Stimulated activated CD8-positive, alpha-beta memory T cell treated with anti-CD3 and anti-CD28 coated beads, Interleukin-4, amount 100 ng/mL, for 24 hours (primary cell): Measurements from ENCODE around the gene INPP4A.

Experiments used
- DNase-seq: peaks from one replicate; pipeline ENCODE4 v3.0.0-alpha.2; 2020; ENCODE audit warnings: low read depth

The INPP4A gene

GRCh38 chr2:98541906-98542305 lies 97.2 kb downstream of the INPP4A start:
- DNase-seq: no peak

DNA sequence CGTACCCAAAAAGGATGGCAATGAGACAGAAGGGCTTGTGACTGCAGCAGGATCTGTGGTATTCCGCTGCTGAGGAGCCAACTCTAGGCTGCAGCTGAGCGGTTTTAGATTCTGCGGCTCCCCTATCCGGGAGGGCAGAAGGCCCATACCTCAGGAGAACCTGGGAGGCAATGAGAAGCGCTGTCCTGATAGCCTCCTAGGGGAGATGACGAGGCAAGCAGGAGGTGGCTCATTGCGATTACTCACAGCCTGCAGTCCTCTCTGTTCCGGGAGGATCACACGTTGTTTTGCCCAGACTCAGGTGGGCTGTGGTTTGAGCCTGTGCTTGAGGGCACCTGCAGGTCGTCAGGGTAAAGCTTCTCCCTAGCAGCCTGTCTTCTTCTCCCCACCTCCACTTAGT lies 98.6 kb downstream of the INPP4A start:
- no peak for DNase-seq

- no peak for DNase-seq
Observed at GRCh38 chr2:98543842-98544241, 99.2 kb downstream of the INPP4A start.

DNA sequence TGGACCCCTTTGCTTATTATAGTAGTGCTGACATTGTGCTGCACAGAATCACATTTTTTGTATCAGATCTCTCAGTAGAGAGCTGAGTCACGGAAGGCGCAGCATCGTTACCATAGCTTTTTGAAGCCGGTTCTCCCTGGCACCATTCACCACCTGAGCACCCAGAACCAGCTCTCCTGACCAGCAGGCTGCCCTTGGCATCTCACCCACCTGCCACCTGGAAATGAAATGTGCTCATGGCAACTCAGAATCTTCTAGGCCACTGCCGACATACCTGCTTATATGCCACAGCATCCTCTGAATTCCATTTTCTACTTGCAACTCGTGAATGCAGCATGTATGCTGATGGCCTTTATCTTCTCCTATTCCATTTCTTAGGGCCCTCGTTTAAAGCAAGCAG lies 100.9 kb downstream of the INPP4A start:
- no peak for DNase-seq

GRCh38 chr2:98546186-98546585 lies 101.5 kb downstream of the INPP4A start:
- no peak for DNase-seq

- DNase-seq: no peak
Observed at GRCh38 chr2:98547092-98547790, 102.6 kb downstream of the INPP4A start.

GRCh38 chr2:98548920-98549818 lies 104.5 kb downstream of the INPP4A start:
- DNase-seq: no peak

- DNase-seq: no peak
Observed at GRCh38 chr2:98550165-98550564, 105.5 kb downstream of the INPP4A start.

- DNase-seq: peak; percentile 7
Observed at GRCh38 chr2:98551316-98551715, 106.7 kb downstream of the INPP4A start.

DNA sequence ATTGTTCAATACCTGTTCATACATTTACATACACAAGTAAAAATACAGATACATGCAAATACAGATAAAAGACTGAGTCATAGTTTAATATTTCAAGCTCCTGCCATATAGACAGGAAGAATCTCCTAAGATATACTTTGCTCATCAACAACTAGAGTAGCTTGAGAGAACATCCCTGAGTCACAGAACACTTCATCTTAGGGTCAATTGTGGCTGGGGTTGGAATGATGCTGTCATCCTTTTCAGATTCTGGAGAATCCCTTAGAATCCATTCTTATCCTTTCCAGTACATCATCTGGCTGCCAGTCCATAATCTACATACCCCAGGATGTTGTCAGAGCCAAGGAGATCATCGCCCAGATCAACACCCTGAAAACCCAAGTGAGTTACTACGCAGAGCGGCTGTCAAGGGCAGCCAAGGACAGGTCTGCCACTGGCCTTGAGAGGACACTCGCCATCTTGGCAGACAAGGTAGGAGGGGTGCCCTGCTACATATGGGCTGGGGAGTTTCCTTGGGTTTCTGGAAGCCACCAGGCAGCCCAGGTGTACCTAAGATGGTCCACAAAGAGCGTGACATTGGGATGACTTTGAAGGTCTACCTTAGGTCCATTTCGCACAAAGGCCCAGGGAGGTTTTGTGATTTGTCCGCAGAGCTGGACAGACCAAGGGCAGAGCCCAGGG lies 108.0 kb downstream of the INPP4A start:
- no peak for DNase-seq

DNA sequence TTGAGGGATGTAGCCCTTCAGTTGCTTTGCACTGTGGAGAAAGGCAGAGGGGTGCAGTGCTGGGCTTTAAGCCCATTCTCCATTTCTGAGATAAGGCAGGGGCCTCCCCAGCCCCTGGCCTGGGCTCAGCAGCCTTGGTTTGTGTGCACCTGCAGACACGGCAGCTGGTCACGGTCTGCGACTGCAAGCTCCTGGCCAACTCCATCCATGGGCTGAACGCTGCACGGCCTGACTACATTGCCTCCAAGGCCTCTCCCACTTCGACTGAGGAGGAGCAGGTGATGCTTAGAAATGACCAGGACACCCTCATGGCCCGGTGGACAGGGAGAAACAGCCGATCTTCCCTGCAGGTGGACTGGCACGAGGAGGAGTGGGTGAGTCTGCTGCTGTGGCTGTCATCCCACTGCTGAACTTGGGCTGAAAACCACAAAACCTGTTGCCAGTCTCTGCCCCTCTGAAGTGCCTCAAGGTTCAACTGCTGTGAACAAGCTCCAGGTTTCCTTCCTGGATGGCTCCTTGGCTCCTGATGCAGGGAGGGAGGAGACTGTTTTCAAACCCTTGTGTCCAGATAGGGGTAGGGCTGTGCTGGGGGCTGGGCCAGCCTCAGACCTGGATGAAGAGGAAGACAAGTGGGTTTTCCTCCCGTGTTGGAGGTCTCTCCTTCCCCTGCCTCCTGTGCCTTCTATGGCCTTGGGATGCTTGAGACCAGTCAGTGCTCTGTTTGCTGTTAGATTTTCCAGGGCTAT lies 109.6 kb downstream of the INPP4A start:
- DNase-seq: no peak

- no peak for DNase-seq
Observed at GRCh38 chr2:98555696-98556095, 111.0 kb downstream of the INPP4A start.

DNA sequence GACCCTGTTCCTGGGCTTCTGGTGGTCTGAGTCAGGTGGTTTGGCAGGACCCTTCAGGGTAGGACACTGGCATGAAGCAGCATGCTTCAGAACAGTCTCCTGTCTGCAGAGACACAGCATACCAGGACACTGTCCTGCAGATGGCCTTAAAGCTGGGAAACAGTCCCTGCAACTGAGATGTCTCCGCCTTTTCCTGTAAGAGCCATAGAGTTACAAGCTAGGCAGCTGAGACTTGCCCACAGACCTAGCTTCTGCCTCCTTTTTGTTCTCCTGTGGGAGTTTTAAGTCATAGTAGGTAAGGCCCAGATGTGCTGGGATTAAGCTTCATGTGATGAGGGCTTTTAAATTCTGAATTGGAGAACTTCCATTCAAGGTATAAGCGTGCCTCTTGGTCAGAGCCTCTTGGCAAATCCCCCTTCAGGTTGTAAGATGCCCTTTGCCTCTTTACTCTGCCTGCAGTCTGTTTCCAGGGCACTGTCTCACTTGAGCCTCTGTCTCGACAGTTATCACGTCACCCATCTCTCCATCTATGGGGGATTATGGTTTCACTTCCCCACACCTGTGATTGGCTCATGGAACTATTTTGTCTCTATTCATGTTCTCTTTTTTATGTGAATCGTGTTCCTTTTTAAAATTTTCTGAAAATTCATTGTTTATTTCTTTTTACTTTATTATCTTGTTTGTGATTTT lies 111.8 kb downstream of the INPP4A start:
- no peak for DNase-seq

DNA sequence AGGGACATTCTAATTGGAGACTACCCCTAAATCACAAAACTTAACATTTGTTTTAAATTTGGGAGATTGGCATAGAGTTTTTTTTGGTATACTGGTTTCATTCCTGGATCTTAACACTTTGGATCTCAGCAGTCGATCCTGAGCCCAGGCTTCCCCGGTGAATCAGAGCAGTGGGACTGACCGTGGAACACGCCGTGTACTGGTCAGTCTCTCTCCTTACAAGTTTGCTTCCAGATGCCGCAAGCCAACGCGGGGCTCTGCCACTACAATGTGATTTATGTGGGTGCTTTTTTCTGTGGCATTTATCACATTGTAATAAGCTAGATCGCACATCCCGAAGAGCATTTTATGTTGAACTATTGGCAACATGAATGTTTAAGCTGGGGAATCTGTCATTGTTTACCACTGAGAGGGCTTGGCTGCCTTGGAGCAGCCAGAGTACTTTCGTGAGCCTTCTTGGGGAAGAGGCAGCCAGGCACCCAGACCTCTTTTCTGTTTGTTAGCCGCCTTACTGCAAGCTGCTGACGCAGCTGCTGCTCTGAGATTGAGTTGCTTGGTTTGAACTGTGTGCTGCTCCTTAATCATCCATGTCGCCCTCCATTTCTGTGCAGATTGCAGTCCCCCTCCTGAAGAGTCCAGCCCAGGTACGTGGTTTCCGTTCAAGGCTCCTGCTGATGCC lies 114.3 kb downstream of the INPP4A start:
- no peak for DNase-seq

GRCh38 chr2:98559581-98559980 lies 114.9 kb downstream of the INPP4A start:
- no peak for DNase-seq

GRCh38 chr2:98560256-98560771 lies 115.7 kb downstream of the INPP4A start:
- no peak for DNase-seq

DNA sequence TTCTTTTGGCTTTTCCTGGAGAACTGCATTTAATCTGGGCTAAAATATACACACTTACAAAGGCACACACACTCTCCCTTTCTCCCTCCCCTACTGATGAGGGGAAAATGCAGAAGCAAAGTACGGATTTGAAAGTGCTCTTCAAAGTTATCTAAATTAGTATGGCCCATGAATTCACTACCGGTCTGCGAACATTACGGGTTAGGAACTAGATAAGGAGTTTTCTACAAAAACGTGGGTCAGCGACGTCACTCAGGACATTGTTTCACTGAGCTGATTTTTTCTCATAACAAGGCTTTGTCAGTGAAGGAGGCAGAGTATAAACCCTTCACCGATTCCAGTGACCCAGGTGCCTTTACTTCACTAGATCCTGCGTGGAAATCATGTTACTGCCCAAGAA lies 116.4 kb downstream of the INPP4A start:
- DNase-seq: no peak

DNA sequence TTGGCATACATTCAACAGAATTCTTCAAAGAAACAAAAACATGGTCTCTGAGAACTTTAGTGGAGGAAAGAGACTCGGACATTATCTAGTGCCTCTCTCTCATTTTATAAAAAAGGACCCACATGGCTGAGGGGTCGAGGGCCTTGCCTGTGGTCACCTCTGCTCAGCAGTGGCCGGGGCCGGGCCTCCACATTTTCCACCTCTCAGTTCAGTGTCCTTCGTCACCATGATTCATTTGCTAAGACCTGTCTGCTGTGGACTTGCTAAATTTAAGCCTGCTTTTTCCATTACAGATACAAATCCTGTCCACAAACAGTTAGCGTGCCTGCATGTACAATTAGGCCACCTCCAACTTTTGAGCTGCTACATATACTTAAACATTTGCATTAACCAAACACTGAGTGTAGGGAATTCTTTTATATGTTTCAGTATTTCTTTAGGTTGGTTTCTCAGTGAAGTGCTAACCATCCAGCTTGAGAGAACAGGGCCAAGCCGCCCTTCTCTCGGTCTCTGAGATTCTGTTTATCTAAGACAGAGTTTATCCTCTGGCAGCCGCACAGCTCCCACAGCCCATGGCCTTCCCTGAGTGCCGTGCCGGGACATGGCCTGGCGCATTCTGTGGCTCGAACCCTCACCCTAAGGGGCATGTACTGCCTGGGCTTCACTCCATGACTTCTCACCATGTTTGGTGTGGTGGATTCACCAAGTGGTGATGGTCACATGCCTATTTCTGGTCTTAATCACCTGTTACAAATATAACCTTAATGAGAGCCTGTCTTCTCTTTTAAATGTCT lies 117.4 kb downstream of the INPP4A start:
- no peak for DNase-seq

DNA sequence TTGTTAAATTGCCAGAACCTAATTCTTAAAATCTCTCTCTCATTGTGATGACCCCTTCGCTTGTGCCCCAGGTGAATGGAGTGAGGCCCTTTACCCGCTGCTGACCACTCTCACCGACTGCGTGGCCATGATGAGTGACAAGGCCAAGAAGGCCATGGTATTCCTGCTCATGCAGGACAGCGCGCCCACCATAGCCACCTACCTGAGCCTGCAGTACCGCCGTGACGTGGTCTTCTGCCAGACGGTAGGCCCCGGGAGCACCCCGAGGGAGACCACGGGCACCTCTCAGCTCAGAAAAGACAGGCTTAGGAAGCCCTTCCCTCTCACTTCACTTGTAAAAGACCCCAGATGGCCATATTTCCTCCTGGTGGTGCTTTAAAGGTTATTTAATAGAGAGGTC lies 118.7 kb downstream of the INPP4A start:
- DNase-seq: no peak
